ENCODE data around the gene SAMD8.
"Not testable (repeated sequence)": the region's sequence is repeated elsewhere in the genome, so short reads cannot be mapped to it uniquely, and the experiment has no call there.

DNA sequence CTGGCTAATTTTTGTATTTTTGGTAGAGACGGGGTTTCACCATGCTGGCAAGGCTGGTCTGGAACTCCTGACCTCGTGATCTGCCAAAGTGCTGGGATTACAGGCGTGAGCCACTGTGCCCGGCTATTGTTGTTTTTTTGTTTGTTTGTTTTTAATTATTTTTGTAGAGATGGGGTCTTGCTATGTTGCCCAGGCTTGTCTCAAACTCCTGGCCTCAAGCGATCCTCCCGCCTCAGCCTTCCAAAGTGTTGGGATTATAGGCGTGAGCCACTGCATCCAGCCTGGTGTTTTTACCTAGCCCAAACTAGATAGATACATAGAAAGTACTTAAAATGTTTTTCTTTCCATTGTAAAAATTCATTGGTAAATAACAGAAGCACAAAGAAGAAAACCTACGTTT lies 110.0 kb downstream of the SAMD8 start:
- TF ChIP-seq POLR2A, CTCF (IDR thresholded peaks at IDR 0.05): not testable (repeated sequence)

Measured in heart left ventricle (tissue), 13 donors.